GM13977 (cell line): Measurements from ENCODE around the gene SART3.

Experiments
- DNase-seq: peaks from one replicate; pipeline ENCODE4 v3.0.0; 2012; ENCODE audit warnings: low spot score
- CTCF ChIP-seq: IDR thresholded peaks from 2 replicates; pipeline ENCODE4 v1.5.1; 2012; ENCODE audit warnings: mild to moderate bottlenecking, control low read depth; ENCODE audit not compliant: insufficient read depth; ENCODE audit errors: extremely low read depth, missing control alignments
- in situ Hi-C: fragments of 300-500 bp; cut with MboI; formaldehyde crosslinking; loops from one replicate; pipeline ENCODE4 v1.12.0; 2022; ENCODE audit warnings: low sequenced_read_pairs, low pct_unique_long_range_greater_than_20kb, mixed read lengths, inconsistent platforms; ENCODE audit not compliant: unreplicated experiment

Gene SART3

GRCh38 chr12:108596854-108597558 is 36.0 kb upstream of the SART3 start:
- TF ChIP-seq CTCF = no peak
- in situ Hi-C loops = no loop called here
- DNase-seq = no peak

DNA sequence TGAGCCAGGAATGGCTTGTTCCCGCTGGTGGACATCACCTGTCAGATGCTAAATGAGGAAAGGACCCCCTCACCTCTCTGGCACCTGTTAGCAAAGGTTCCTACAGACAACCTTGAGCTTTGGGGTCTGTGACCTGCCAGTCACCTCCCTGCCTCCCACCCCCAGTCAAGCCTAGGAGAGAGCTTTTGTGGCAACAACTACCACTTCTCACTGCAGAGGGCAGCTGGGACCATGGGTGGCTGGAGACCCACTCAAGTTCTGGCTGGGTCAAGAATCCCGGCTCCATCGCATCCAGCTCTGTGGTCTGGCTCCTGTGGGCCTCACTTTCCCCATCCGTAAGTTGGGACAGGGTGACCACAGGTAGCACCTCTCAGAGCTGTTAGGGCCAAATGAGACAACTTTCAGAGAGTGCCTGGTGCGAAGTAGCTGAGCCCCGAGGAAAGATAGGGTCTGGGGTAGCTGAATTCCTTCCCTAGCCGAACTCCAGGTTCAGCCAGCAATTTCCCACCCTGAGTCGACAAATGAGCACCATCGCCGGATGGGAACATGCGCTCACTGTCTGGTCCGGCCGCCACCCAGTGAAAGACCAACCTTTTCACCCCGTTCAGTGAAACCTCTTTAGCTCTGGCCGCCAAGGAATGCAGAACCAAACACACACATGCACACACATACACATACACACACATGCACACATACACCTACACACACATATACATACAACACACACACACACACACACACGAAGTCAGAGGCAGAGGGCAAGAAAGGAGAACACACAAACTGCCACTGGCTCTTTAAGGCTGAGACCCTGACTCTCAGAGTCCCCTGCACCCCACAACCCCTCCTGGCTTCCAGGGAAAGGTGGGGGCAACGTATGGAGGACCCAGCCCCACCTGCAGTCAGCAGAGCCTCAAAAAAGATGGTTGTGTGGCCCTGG is 35.0 kb upstream of the SART3 start:
- in situ Hi-C loops = no loop called here
- TF ChIP-seq CTCF = no peak
- no peak for DNase-seq

- TF ChIP-seq CTCF = no peak
- no peak for DNase-seq
- in situ Hi-C loops = no loop called here
These were observed 34.2 kb upstream of the SART3 start for GRCh38 chr12:108594960-108595710.

GRCh38 chr12:108594323-108594903 is 33.4 kb upstream of the SART3 start:
- in situ Hi-C loops = no loop called here
- no peak for TF ChIP-seq CTCF
- DNase-seq = no peak

DNA sequence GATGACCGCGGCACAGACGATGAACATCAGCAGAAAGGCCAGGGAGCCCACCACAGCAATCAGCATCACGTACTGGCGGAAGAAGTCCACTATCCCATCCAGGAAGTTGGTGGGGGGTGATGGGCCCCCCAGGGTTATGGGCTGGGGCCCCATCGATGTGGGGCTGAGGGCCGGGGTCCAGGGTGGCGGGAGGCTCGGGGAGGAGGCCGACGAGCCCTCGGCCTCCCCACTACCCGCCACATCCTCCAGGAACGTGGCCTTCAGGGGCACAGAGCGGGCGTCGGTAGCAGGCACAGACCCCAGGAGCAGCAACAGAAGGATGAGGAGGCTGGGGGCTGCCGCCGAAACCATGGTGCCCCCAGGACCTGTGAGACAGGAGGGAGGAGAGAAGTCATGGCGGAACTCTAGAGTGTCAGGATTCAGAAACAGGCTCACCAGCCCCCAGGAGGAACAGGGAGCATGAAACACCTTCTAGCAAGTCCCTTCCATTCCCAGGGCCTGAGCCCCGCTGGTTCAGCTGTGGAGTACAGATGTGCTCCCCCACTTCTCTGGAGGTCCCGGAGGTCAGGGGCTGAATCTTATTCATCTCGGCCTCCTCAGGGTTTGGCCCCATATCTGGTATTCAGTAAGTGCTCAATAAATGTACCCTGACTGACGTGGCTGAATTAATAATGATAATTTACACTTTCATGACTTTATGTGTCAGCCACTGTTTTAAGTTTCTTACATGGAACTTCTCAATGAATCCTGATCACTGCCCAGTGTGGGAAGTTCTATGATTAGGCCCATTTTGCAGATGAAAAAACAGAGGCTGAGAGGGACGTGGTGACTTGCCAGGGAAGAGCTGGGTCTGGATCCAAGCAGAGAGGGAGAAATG is 31.3 kb upstream of the SART3 start:
- in situ Hi-C loops = no loop called here

More for the DNA sequence above, 31.3 kb upstream of the SART3 start:
- DNase-seq = no peak
- no peak for TF ChIP-seq CTCF
